Lung (tissue), 12 donors: ENCODE results near the gene NENF. TPM values are rescaled to one million over a fixed set of nuclear protein-coding genes. Genes with fewer than 3 reads are reported as not detected.

Source experiments
- ATAC-seq: fragments of 200-7000 bp; cut with Tn5 transposase; one replicate; pipeline ENCODE4 v1.9.1; 2020; ENCODE audit warnings: moderate number of reproducible peaks; ENCODE audit not compliant: insufficient read depth, low FRiP score
- DNase-seq, 3 donors: peaks; one replicate each; pipeline ENCODE4 v3.0.0-alpha.2; 2013 to 2017
- H3K27ac ChIP-seq, 2 donors: one replicate each; pipeline ENCODE4 v1.5.1; 2013; ENCODE audit warnings: mild to moderate bottlenecking in 2 of 2, moderate library complexity in 2 of 2, control low read depth in 1 of 2, inconsistent platforms in 1 of 2, low read depth in 1 of 2, low read length in 1 of 2
- H3K27me3 ChIP-seq, 3 donors: one replicate each; pipeline ENCODE4 v1.5.1; 2013; ENCODE audit warnings: low read length in 2 of 3; ENCODE audit not compliant: control insufficient read depth in 3 of 3, insufficient read depth in 3 of 3
- H3K36me3 ChIP-seq, 4 donors: one replicate each; pipeline ENCODE4 v1.5.1; 2013; ENCODE audit warnings: low read length in 4 of 4, mild to moderate bottlenecking in 1 of 4, moderate library complexity in 1 of 4; ENCODE audit not compliant: control insufficient read depth in 4 of 4, insufficient read depth in 4 of 4
- H3K4me1 ChIP-seq, 5 donors: one replicate each; pipeline ENCODE4 v1.5.1; 2013; ENCODE audit warnings: low read length in 5 of 5, mild to moderate bottlenecking in 2 of 5, moderate library complexity in 1 of 5; ENCODE audit not compliant: control insufficient read depth in 5 of 5, insufficient read depth in 5 of 5
- H3K4me3 ChIP-seq: one replicate; pipeline ENCODE4 v1.5.1; 2013; ENCODE audit warnings: mild to moderate bottlenecking, control low read depth, moderate library complexity
- H3K9ac ChIP-seq, 2 donors: one replicate each; pipeline ENCODE4 v1.5.1; 2013; ENCODE audit warnings: low read length in 2 of 2, control low read depth in 1 of 2; ENCODE audit not compliant: insufficient read depth in 1 of 2
- H3K9me3 ChIP-seq, 4 donors: one replicate each; pipeline ENCODE4 v1.5.1; 2013; ENCODE audit warnings: low read length in 3 of 4, mild to moderate bottlenecking in 1 of 4, moderate library complexity in 1 of 4; ENCODE audit not compliant: control insufficient read depth in 4 of 4, insufficient read depth in 3 of 4
- CTCF ChIP-seq: IDR thresholded peaks from 2 replicates; pipeline ENCODE4 v1.5.1; 2012; ENCODE audit warnings: mild to moderate bottlenecking; ENCODE audit errors: control extremely low read depth, extremely low read depth
- WGBS, 2 donors: extraction: QIAGEN DNeasy Blood & Tissue Kit; methylation state at CpG; one replicate each; pipeline ENCODE4 v1.1.7; 2013; 5-methylcytosine and 5-hydroxymethylcytosine counted together
- polyA plus RNA-seq, 2 donors: library from polyadenylated mRNA; stranded (reverse); fragments of 200-250 nt; gene quantifications; one replicate each; pipeline ENCODE4 v1.2.1, GENCODE V29; 2013
- total RNA-seq, 2 donors: library from RNA; depleted of rRNA in 1 of 2; stranded (reverse); fragments of >200 nt in 1 of 2; gene quantifications; one replicate each; pipeline ENCODE4 v1.2.1, GENCODE V29; 2014 to 2021
- donor health status: control.
- donor health status: control.
- donor health status: Bipolar disorder and iron deficiency.
- donor health status: healthy.
- donor health status: DM: yes; HTN: yes; CAD: no.

The NENF gene
- total and polyA plus RNA-seq, 4 donors = 27.1 to 94.7 (median 43.5) TPM

- Histone ChIP-seq H3K9ac (no peak overlapping the region), H3K4me1 (peaks cover 0 to 7% (median 0%) of the 10 kb centered on the region in 5 donors), H3K36me3 (no peaks in the 10 kb centered on the region), H3K27ac (no peak overlapping the region), H3K4me3 (no peak overlapping the region), H3K9me3 (no peaks in the 10 kb centered on the region), H3K27me3 (no peaks in the 10 kb centered on the region)
- 52 to 70% methylated on average over 2 of the region's 2 CpGs for WGBS, 2 donors
- TF ChIP-seq CTCF = no peak
- DNase-seq (no peak), ATAC-seq (no peak)
Measured at GRCh38 chr1:212481438-212481767, 48.7 kb downstream of the NENF start.

GRCh38 chr1:212482006-212482636 is 49.4 kb downstream of the NENF start:
- H3K9ac ChIP-seq = no peak overlapping the region
- 70 to 83% methylated on average over 3 of the region's 3 CpGs for WGBS, 2 donors
- no peaks in the 10 kb centered on the region for H3K36me3 ChIP-seq
- H3K4me3 ChIP-seq = no peak overlapping the region
- no peaks in the 10 kb centered on the region for H3K27me3 ChIP-seq
- H3K9me3 ChIP-seq = no peaks in the 10 kb centered on the region
- ATAC-seq = no peak
- H3K4me1 ChIP-seq = peaks cover 0 to 7% (median 0%) of the 10 kb centered on the region in 5 donors
- H3K27ac ChIP-seq = no peak overlapping the region
- TF ChIP-seq CTCF = no peak
- DNase-seq = peak in 2 of 3 donors; percentile 47 to 50

GRCh38 chr1:212482637-212483441 is 50.1 kb downstream of the NENF start:
- no peaks in the 10 kb centered on the region for H3K9me3 ChIP-seq
- ATAC-seq = no peak
- no peak overlapping the region for H3K9ac ChIP-seq
- peak overlapping the region in 1 of 2 donors; percentile 28 for H3K27ac ChIP-seq
- no peak for DNase-seq
- H3K27me3 ChIP-seq = no peaks in the 10 kb centered on the region
- H3K4me3 ChIP-seq = no peak overlapping the region
- no peak for TF ChIP-seq CTCF
- WGBS, 2 donors = 85 to 90% methylated on average over 14 of the region's 14 CpGs
- peaks cover 0 to 7% (median 0%) of the 10 kb centered on the region in 5 donors for H3K4me1 ChIP-seq
- H3K36me3 ChIP-seq = no peaks in the 10 kb centered on the region
